ENCODE measurements around the gene CREB5. TPM values are rescaled to one million over a fixed set of nuclear protein-coding genes. Genes with fewer than 3 reads are reported as not detected.

The CREB5 gene
- total RNA-seq, 1 experiment from 2014 or later: 0.49 TPM

DNA sequence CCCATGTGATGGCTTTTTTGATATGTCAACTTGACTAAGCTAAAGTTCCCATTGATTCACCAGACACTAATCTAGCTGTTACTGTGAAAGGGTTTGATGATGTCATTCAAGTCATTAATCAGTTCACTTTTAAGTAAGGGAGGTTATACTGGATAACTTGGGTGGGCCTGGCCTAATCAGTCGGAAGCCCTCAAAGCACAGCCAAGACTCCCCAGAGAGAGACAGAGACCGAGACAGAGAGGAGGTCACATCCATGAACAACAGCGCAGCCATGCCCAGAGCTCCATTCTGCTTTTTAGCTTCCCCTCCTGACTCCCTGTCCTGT is 442.4 kb downstream of the CREB5 start:
- ChIA-PET RAD21 (ENCODE audit: low non-redundant PET in 1 of 2, low total read pairs in 2 of 2, uncharacterized antibody in 2 of 2, unreplicated experiment in 2 of 2) (no interaction called here), CTCF (interaction anchor here (0.7 to 1.5 kb wide), 3 partner anchors 67 to 494 kb away, joined by 3 to 4 read pairs (median 3); no protein-coding TSS in a partner anchor), POLR2A (no interaction called here)
- H4K20me1 ChIP-seq (ENCODE audit: insufficient read depth): no peaks in the 10 kb centered on the region
- no peak for TF ChIP-seq ZNF274 (IDR thresholded peaks at IDR 0.05; ENCODE audit: low read depth, low read length)
- TF ChIP-seq EZH2phosphoT487 (IDR thresholded peaks at IDR 0.05; ENCODE audit: borderline replicate concordance): no peak
- TF ChIP-seq TCF7L2 (IDR thresholded peaks at IDR 0.05; ENCODE audit: borderline replicate concordance, extremely low read depth, insufficient read depth, insufficient read length): no peak
- no peak for TF ChIP-seq ZFX (IDR thresholded peaks at IDR 0.05)
- no peak for TF ChIP-seq POLR2A (IDR thresholded peaks at IDR 0.05; ENCODE audit: borderline replicate concordance, extremely low read depth, insufficient read depth, insufficient read length)
- no peak for TF ChIP-seq EZH2 (IDR thresholded peaks at IDR 0.05)
- no TSS peak for BruUV-seq (replicated peaks)
- no peak overlapping the region for H3K27ac ChIP-seq (ENCODE audit: low read depth, low read length)
- no peak overlapping the region for H3K9ac ChIP-seq (ENCODE audit: low read length)
- intact Hi-C loops (cut with micrococcal nuclease): loop anchor here (2.0 to 5.0 kb wide), 2 partner anchors 467 to 558 kb away; no protein-coding TSS in a partner anchor
- DNase-seq (ENCODE audit: low read depth, low spot score): no peak
- H3K4me3 ChIP-seq (replicated peaks in 1 of 2; ENCODE audit: low read depth in 1 of 2, low read length in 2 of 2): peak overlapping the region in 1 of 2 experiments; percentile 54; a peak in 1 of 4 replicates
- no peaks in the 10 kb centered on the region for H3K9me2 ChIP-seq (ENCODE audit: insufficient read depth)
- peak overlapping the region; percentile 95 for H2AFZ ChIP-seq (ENCODE audit: low read depth, low read length, poor library complexity, severe bottlenecking)
- peaks cover 21% of the 10 kb centered on the region for H3K27me3 ChIP-seq (ENCODE audit: insufficient read depth, low read length)
- no peaks in the 10 kb centered on the region for H3K79me2 ChIP-seq (ENCODE audit: insufficient read depth, low read length)
- ATAC-seq: no peak
- H3K4me1 ChIP-seq (ENCODE audit: control insufficient read depth in 1 of 2, insufficient read depth in 2 of 2, low read length in 2 of 2): peaks cover 23 to 36% of the 10 kb centered on the region in 2 experiments
- no peaks in the 10 kb centered on the region for H3K9me3 ChIP-seq (ENCODE audit: control insufficient read depth in 1 of 2, insufficient read depth in 1 of 2, low read depth in 1 of 2, low read length in 2 of 2)
- H3K36me3 ChIP-seq (ENCODE audit: control insufficient read depth in 1 of 2, insufficient read depth in 2 of 2, low read length in 2 of 2): no peaks in the 10 kb centered on the region
- H3K4me2 ChIP-seq (ENCODE audit: low read length): peak overlapping the region; percentile 85

DNA sequence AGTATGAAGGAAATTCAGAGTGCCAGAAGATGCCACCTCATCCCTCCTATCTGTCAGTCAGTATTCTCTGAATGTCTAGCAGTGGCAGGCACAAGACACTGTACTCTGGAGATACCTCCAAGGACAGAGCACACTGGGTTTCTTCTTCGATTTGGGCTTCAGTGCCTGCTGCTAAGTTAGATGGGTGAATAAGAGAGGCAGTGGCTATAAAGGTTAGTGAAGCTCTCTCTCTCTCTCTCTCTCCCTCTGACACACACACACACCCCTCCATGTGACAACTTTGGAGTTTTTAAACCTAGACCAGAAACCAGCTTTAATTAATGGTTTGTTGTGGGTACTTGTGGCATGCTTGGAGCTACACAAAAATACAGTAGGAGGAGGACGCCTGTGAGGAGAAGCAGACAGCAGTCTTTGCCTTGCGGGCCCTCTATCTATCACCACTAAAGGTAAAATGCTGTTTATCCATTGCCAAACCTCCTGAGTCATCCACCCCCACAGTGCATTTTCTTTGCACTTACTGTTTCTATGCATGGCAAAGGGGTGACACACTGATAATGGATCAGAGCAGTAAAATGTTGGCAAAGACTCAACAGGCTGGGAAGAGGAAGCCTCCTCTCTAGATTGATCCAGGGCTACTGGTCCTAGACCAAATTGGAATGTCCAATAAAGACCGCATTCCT is 443.4 kb downstream of the CREB5 start:
- H2AFZ ChIP-seq (ENCODE audit: low read depth, low read length, poor library complexity, severe bottlenecking): peak overlapping the region; percentile 47
- no peaks in the 10 kb centered on the region for H3K79me2 ChIP-seq (ENCODE audit: insufficient read depth, low read length)
- peaks cover 18% of the 10 kb centered on the region for H3K27me3 ChIP-seq (ENCODE audit: insufficient read depth, low read length)
- ChIA-PET RAD21 (ENCODE audit: low non-redundant PET in 1 of 2, low total read pairs in 2 of 2, uncharacterized antibody in 2 of 2, unreplicated experiment in 2 of 2) (no interaction called here), CTCF (no interaction called here), POLR2A (no interaction called here)
- peak overlapping the region in 1 of 2 experiments; percentile 23; a peak in 1 of 4 replicates for H3K4me3 ChIP-seq (replicated peaks in 1 of 2; ENCODE audit: low read depth in 1 of 2, low read length in 2 of 2)
- peak overlapping the region; percentile 67 for H3K4me2 ChIP-seq (ENCODE audit: low read length)
- H3K36me3 ChIP-seq (ENCODE audit: control insufficient read depth in 1 of 2, insufficient read depth in 2 of 2, low read length in 2 of 2): no peaks in the 10 kb centered on the region
- intact Hi-C loops (cut with micrococcal nuclease): loop anchor here (2.0 kb wide), 1 partner anchor 559 kb away; no protein-coding TSS in a partner anchor
- H3K4me1 ChIP-seq (ENCODE audit: control insufficient read depth in 1 of 2, insufficient read depth in 2 of 2, low read length in 2 of 2): peaks cover 23 to 36% of the 10 kb centered on the region in 2 experiments
- BruUV-seq (replicated peaks): no TSS peak
- no peaks in the 10 kb centered on the region for H3K9me2 ChIP-seq (ENCODE audit: insufficient read depth)
- H4K20me1 ChIP-seq (ENCODE audit: insufficient read depth): no peaks in the 10 kb centered on the region
- no peak overlapping the region for H3K9ac ChIP-seq (ENCODE audit: low read length)
- H3K27ac ChIP-seq (ENCODE audit: low read depth, low read length): peak overlapping the region; percentile 68
- ATAC-seq: peak; percentile 75
- no peaks in the 10 kb centered on the region for H3K9me3 ChIP-seq (ENCODE audit: control insufficient read depth in 1 of 2, insufficient read depth in 1 of 2, low read depth in 1 of 2, low read length in 2 of 2)
- peak; percentile 92 for DNase-seq (ENCODE audit: low read depth, low spot score)
- TF ChIP-seq, protein P1, sequence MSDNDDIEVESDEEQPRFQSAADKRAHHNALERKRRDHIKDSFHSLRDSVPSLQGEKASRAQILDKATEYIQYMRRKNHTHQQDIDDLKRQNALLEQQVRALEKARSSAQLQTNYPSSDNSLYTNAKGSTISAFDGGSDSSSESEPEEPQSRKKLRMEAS (IDR thresholded peaks at IDR 0.05): peak; percentile 62; the same call in 1 of the 2 replicates
- TF ChIP-seq FOSL1 (IDR thresholded peaks at IDR 0.05; ENCODE audit: low read depth) (peak; percentile 97), JUND (IDR thresholded peaks at IDR 0.05) (peak; percentile 96), ELF1 (IDR thresholded peaks at IDR 0.05; ENCODE audit: borderline replicate concordance, low read depth) (no peak), TCF7L2 (IDR thresholded peaks at IDR 0.05; ENCODE audit: borderline replicate concordance, extremely low read depth, insufficient read depth, insufficient read length) (no peak), ZNF274 (IDR thresholded peaks at IDR 0.05; ENCODE audit: low read depth, low read length) (no peak), SP1 (IDR thresholded peaks at IDR 0.05; ENCODE audit: low read depth) (peak; percentile 92), EGR1 (IDR thresholded peaks at IDR 0.05; ENCODE audit: low read depth) (peak; percentile 99), POLR2A (IDR thresholded peaks at IDR 0.05; ENCODE audit: borderline replicate concordance, extremely low read depth, insufficient read depth, insufficient read length) (no peak), SIN3A (IDR thresholded peaks at IDR 0.05; ENCODE audit: low read depth) (peak; percentile 53; the same call in 1 of the 2 replicates), CEBPB (IDR thresholded peaks at IDR 0.05; ENCODE audit: low read depth) (peak; percentile 95)
- TF ChIP-seq, protein P2, sequence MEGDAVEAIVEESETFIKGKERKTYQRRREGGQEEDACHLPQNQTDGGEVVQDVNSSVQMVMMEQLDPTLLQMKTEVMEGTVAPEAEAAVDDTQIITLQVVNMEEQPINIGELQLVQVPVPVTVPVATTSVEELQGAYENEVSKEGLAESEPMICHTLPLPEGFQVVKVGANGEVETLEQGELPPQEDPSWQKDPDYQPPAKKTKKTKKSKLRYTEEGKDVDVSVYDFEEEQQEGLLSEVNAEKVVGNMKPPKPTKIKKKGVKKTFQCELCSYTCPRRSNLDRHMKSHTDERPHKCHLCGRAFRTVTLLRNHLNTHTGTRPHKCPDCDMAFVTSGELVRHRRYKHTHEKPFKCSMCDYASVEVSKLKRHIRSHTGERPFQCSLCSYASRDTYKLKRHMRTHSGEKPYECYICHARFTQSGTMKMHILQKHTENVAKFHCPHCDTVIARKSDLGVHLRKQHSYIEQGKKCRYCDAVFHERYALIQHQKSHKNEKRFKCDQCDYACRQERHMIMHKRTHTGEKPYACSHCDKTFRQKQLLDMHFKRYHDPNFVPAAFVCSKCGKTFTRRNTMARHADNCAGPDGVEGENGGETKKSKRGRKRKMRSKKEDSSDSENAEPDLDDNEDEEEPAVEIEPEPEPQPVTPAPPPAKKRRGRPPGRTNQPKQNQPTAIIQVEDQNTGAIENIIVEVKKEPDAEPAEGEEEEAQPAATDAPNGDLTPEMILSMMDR (IDR thresholded peaks at IDR 0.05 in 2 of 3, conservative IDR thresholded peaks at IDR 0.05 in 1 of 3; ENCODE audit: borderline replicate concordance in 1 of 3, insufficient read depth in 1 of 3, low read depth in 2 of 3, low read length in 2 of 3): no peak
- TF ChIP-seq, protein P3, sequence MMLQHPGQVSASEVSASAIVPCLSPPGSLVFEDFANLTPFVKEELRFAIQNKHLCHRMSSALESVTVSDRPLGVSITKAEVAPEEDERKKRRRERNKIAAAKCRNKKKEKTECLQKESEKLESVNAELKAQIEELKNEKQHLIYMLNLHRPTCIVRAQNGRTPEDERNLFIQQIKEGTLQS (IDR thresholded peaks at IDR 0.05): 0 out of 2 replicates have a peak, but pooled peaks have one; percentile 46
